ENCODE data around the gene SCO2. TPM values are rescaled to one million over a fixed set of nuclear protein-coding genes. Genes with fewer than 3 reads are reported as not detected.

The SCO2 gene
- total RNA-seq, 4 donors from 2014 or later = 1.2 to 6.3 (median 4.5) TPM; not detected in 1

GRCh38 chr22:50500452-50500851 is 24.9 kb downstream of the SCO2 start:
- H3K9me3 ChIP-seq = no peaks in the 10 kb centered on the region
- TF ChIP-seq CTCF (IDR thresholded peaks at IDR 0.05) = no peak
- no peak for TF ChIP-seq POLR2A (IDR thresholded peaks at IDR 0.05)
- H3K27ac ChIP-seq = no peak overlapping the region
- H3K4me3 ChIP-seq = no peak overlapping the region
- DNase-seq = no peak
- H3K4me1 ChIP-seq = peaks cover 0 to 22% (median 2%) of the 10 kb centered on the region in 4 donors
- H3K36me3 ChIP-seq = peaks cover 0 to 32% (median 0%) of the 10 kb centered on the region in 3 donors
- no peaks in the 10 kb centered on the region for H3K27me3 ChIP-seq

GRCh38 chr22:50498322-50498890 is 27.0 kb downstream of the SCO2 start:
- Histone ChIP-seq H3K9me3 (no peaks in the 10 kb centered on the region), H3K4me1 (peaks cover 0 to 14% (median 2%) of the 10 kb centered on the region in 4 donors), H3K27ac (peak overlapping the region in 2 of 4 donors; percentile 42 to 57), H3K27me3 (no peaks in the 10 kb centered on the region), H3K36me3 (peaks cover 0 to 15% (median 0%) of the 10 kb centered on the region in 3 donors), H3K4me3 (peak overlapping the region in 1 of 4 donors; percentile 16)
- TF ChIP-seq CTCF (IDR thresholded peaks at IDR 0.05) (peak; percentile 45 to 80 (median 66)), POLR2A (IDR thresholded peaks at IDR 0.05) (no peak)
- peak; percentile 70 to 89 (median 73) for DNase-seq

GRCh38 chr22:50497093-50497492 is 28.3 kb downstream of the SCO2 start:
- TF ChIP-seq POLR2A (IDR thresholded peaks at IDR 0.05) (no peak), CTCF (IDR thresholded peaks at IDR 0.05) (no peak)
- peaks cover 0 to 14% (median 2%) of the 10 kb centered on the region in 4 donors for H3K4me1 ChIP-seq
- H3K4me3 ChIP-seq = no peak overlapping the region
- no peak overlapping the region for H3K27ac ChIP-seq
- no peaks in the 10 kb centered on the region for H3K9me3 ChIP-seq
- no peak for DNase-seq
- H3K36me3 ChIP-seq = peaks cover 0 to 2% (median 0%) of the 10 kb centered on the region in 3 donors
- H3K27me3 ChIP-seq = no peaks in the 10 kb centered on the region

- TF ChIP-seq POLR2A (IDR thresholded peaks at IDR 0.05) (no peak), CTCF (IDR thresholded peaks at IDR 0.05) (no peak)
- H3K36me3 ChIP-seq = no peaks in the 10 kb centered on the region
- H3K27ac ChIP-seq = no peak overlapping the region
- H3K9me3 ChIP-seq = no peaks in the 10 kb centered on the region
- no peak overlapping the region for H3K4me3 ChIP-seq
- no peaks in the 10 kb centered on the region for H3K4me1 ChIP-seq
- H3K27me3 ChIP-seq = no peaks in the 10 kb centered on the region
- peak in 1 of 3 donors; percentile 51 for DNase-seq
Observed at GRCh38 chr22:50490531-50491308, 34.7 kb downstream of the SCO2 start.

GRCh38 chr22:50489363-50490243 is 35.8 kb downstream of the SCO2 start:
- TF ChIP-seq POLR2A (IDR thresholded peaks at IDR 0.05) = no peak
- TF ChIP-seq CTCF (IDR thresholded peaks at IDR 0.05) = no peak

More at GRCh38 chr22:50489363-50490243, 35.8 kb downstream of the SCO2 start:
- no peaks in the 10 kb centered on the region for H3K27me3 ChIP-seq
- no peak overlapping the region for H3K4me3 ChIP-seq
- peaks cover 0 to 3% (median 1%) of the 10 kb centered on the region in 4 donors for H3K4me1 ChIP-seq
- no peaks in the 10 kb centered on the region for H3K36me3 ChIP-seq
- no peak overlapping the region for H3K27ac ChIP-seq
- H3K9me3 ChIP-seq = no peaks in the 10 kb centered on the region
- no peak for DNase-seq

All from Peyer's patch (tissue), 4 donors.